Progenitor cell of endocrine pancreas (in vitro differentiated cells): ENCODE measurements around the gene CTDSP1. TPM values are rescaled to one million over a fixed set of nuclear protein-coding genes. Genes with fewer than 3 reads are reported as not detected.

Source experiments
- DNase-seq: peaks from one replicate; pipeline ENCODE4 v3.0.0; 2021; ENCODE audit warnings: low spot score; ENCODE audit not compliant: unreplicated experiment
- H3K27ac Mint-ChIP-seq: 2 replicates; pipeline ENCODE4 v1.8.0; 2021; ENCODE audit warnings: mild to moderate bottlenecking, moderate library complexity, mixed read lengths
- H3K27me3 Mint-ChIP-seq: 2 replicates; pipeline ENCODE4 v1.8.0; 2021; ENCODE audit warnings: mixed read lengths
- H3K36me3 Mint-ChIP-seq: 2 replicates; pipeline ENCODE4 v1.8.0; 2022; ENCODE audit warnings: mixed read lengths; ENCODE audit not compliant: insufficient read depth
- H3K4me1 Mint-ChIP-seq: 2 replicates; pipeline ENCODE4 v1.8.0; 2021; ENCODE audit warnings: low read depth, mixed read lengths
- H3K4me3 Mint-ChIP-seq: 2 replicates; pipeline ENCODE4 v1.8.0; 2021; ENCODE audit warnings: low read depth, mild to moderate bottlenecking, moderate library complexity, mixed read lengths
- H3K9me3 Mint-ChIP-seq: 2 replicates; pipeline ENCODE4 v1.8.0; 2021; ENCODE audit warnings: low read depth, mixed read lengths
- CTCF ChIP-seq: fragments of 200-600 bp; sonication (generic); IDR thresholded peaks from one replicate; pipeline ENCODE4 v1.5.0; 2021; ENCODE audit warnings: antibody characterized with exemption, mild to moderate bottlenecking; ENCODE audit not compliant: unreplicated experiment
- microRNA-seq: library from miRNA; unstranded; fragments of <30 nt; microRNA quantifications from one replicate; pipeline ENCODE4 v1.1.0, GENCODE V29; 2020; ENCODE audit warnings: borderline number of aligned reads; ENCODE audit not compliant: unreplicated experiment
- total RNA-seq: library from RNA; stranded (reverse); gene quantifications from 2 replicates; pipeline ENCODE4 v1.2.1, GENCODE V29; 2021

Gene CTDSP1
- total RNA-seq, 1 donor from 2014 or later = 108 TPM

- H3K27ac Mint-ChIP-seq = no peak overlapping the region
- DNase-seq = no peak
Measured at GRCh38 chr2:218452079-218452478, 52.4 kb downstream of the CTDSP1 start.

More at GRCh38 chr2:218452079-218452478, 52.4 kb downstream of the CTDSP1 start:
- H3K4me3 Mint-ChIP-seq = no peak overlapping the region
- H3K36me3 Mint-ChIP-seq = peaks cover 26% of the 10 kb centered on the region
- H3K27me3 Mint-ChIP-seq = no peaks in the 10 kb centered on the region
- no peaks in the 10 kb centered on the region for H3K9me3 Mint-ChIP-seq
- H3K4me1 Mint-ChIP-seq = peaks cover 2% of the 10 kb centered on the region
- no peak for TF ChIP-seq CTCF

Small RNAs within 50 kb of the gene (microRNA-seq; reads per million reads assigned to microRNA genes)
- 17,631 reads per million, percentile 96 among the genes with 10 or more reads in this experiment for gene MIR26B

Other genes with a start within 250 kb of the CTDSP1 start
- not detected in 2 replicates for gene CXCR1, start 232.9 kb upstream of the CTDSP1 start, total RNA-seq
- 153 and 160 TPM in 2 replicates for gene ARPC2, start 182.7 kb upstream of the CTDSP1 start, total RNA-seq
- 9.1 and 9.7 TPM in 2 replicates for gene GPBAR1, start 138.9 kb upstream of the CTDSP1 start, total RNA-seq
- gene AAMP, start 129.7 kb upstream of the CTDSP1 start, total RNA-seq = 79.2 and 85.2 TPM in 2 replicates
- gene PNKD, start 129.3 kb upstream of the CTDSP1 start, total RNA-seq = 54.3 and 54.5 TPM in 2 replicates
- gene TMBIM1, start 107.4 kb upstream of the CTDSP1 start, total RNA-seq = 131 and 137 TPM in 2 replicates
- gene CATIP, start 43.0 kb upstream of the CTDSP1 start, total RNA-seq = 3.3 and 3.8 TPM in 2 replicates
- gene SLC11A1, start 17.6 kb upstream of the CTDSP1 start, total RNA-seq = 0.33 and 0.34 TPM in 2 replicates
- 281 and 305 TPM in 2 replicates for gene VIL1, start 19.3 kb downstream of the CTDSP1 start, total RNA-seq
- 25.5 and 26.4 TPM in 2 replicates for gene USP37, start 168.5 kb downstream of the CTDSP1 start, total RNA-seq
- gene CNOT9, start 169.0 kb downstream of the CTDSP1 start, total RNA-seq = 71.0 and 72.3 TPM in 2 replicates
- gene PLCD4, start 208.0 kb downstream of the CTDSP1 start, total RNA-seq = 0.38 and 0.62 TPM in 2 replicates